ENCODE results near the gene LTBP1. TPM values are rescaled to one million over a fixed set of nuclear protein-coding genes. Genes with fewer than 3 reads are reported as not detected.

LTBP1 gene
- total and polyA plus RNA-seq, 10 of the 15 experiments (the other 5 are each of a cell fraction or from before 2014, with no cell fraction given): 0.01 to 0.28 (median 0.12) TPM; not detected in 2

GRCh38 chr2:33289961-33290360, 343.2 kb downstream of the LTBP1 start (continued):
- TF ChIP-seq CUX1 (IDR thresholded peaks at IDR 0.05; ENCODE audit: insufficient replicate concordance, low read depth, low read length) (no peak), SIN3A (IDR thresholded peaks at IDR 0.05; ENCODE audit: low read depth, low read length) (no peak)

GRCh38 chr2:33291278-33292013, 344.7 kb downstream of the LTBP1 start:
- ChIA-PET CTCF (interaction anchor here (0.6 kb wide), 1 partner anchor 82 kb away, joined by 3 read pairs; no protein-coding TSS in a partner anchor), RAD21 (ENCODE audit: unreplicated experiment) (no interaction called here), SMC1A (ENCODE audit: uncharacterized antibody, unreplicated experiment) (interaction anchor here (0.7 kb wide), 1 partner anchor 17 kb away, joined by 3 read pairs; no protein-coding TSS in a partner anchor), POLR2A (no interaction called here)
- intact Hi-C loops (cut with micrococcal nuclease; ENCODE audit: unreplicated experiment): no loop called here
- Histone ChIP-seq H3K4me3 (no peak overlapping the region), H4K20me1 (ENCODE audit: control insufficient read depth, insufficient read depth) (no peaks in the 10 kb centered on the region; the same call in 1 of the 2 replicates), H2AFZ (ENCODE audit: control insufficient read depth, low read depth, low read length) (no peak overlapping the region), H3K4me2 (ENCODE audit: control insufficient read depth, insufficient read depth) (no peak overlapping the region), H3K4me1 (ENCODE audit: control insufficient read depth, insufficient read depth, low read length) (no peaks in the 10 kb centered on the region), H3K79me2 (ENCODE audit: control insufficient read depth, insufficient read depth, low read length) (no peaks in the 10 kb centered on the region), H3K36me3 (ENCODE audit: control insufficient read depth in 2 of 2, insufficient read depth in 2 of 2, low read length in 1 of 2) (no peaks in the 10 kb centered on the region), H3K9me3 (replicated peaks; ENCODE audit: control insufficient read depth, insufficient read depth, low read length) (no peaks in the 10 kb centered on the region), H3K27ac (ENCODE audit: control insufficient read depth, insufficient read depth) (no peak overlapping the region), H3K27me3 (replicated peaks in 1 of 2; ENCODE audit: control insufficient read depth in 2 of 2, insufficient read depth in 2 of 2, low read length in 1 of 2) (no peaks in the 10 kb centered on the region; a peak in 2 of 4 replicates), H3K9ac (ENCODE audit: control insufficient read depth, insufficient read depth, low read length) (no peak overlapping the region)
- FAIRE-seq (no peak), ATAC-seq (no peak), DNase-seq (ENCODE audit: low read depth, low spot score) (no peak)
- BruUV-seq (replicated peaks): no TSS peak
- in situ Hi-C loops (cut with MboI): no loop called here
- no peak for TF ChIP-seq EZH2 (IDR thresholded peaks at IDR 0.05; ENCODE audit: borderline replicate concordance, control insufficient read depth, low read depth, low read length)
- TF ChIP-seq CBX3 (IDR thresholded peaks at IDR 0.05; ENCODE audit: borderline replicate concordance, low read depth): no peak
- TF ChIP-seq ZNF217 (IDR thresholded peaks at IDR 0.05): no peak
- TF ChIP-seq ZNF207 (IDR thresholded peaks at IDR 0.05; ENCODE audit: borderline replicate concordance): no peak
- TF ChIP-seq RAD21 (IDR thresholded peaks at IDR 0.05; ENCODE audit: insufficient read depth, low read depth, low read length): no peak
- no peak for TF ChIP-seq E2F8 (IDR thresholded peaks at IDR 0.05; ENCODE audit: low read depth, partially characterized antibody)
- no peak for TF ChIP-seq NR2F1 (conservative IDR thresholded peaks at IDR 0.05)
- no peak for TF ChIP-seq RCOR1 (conservative IDR thresholded peaks at IDR 0.05; ENCODE audit: low read depth, low read length)
- whole genome bisulfite sequencing (ENCODE audit: insufficient coverage, insufficient replicate concordance, low lambda C conversion rate, missing lambda C conversion rate): 0% methylated on average over 7 of the region's 7 CpGs

Data from GM12878 (cell line).